Adipose tissue (tissue), 3 donors: ENCODE measurements around the gene ACTL7B. TPM values are rescaled to one million over a fixed set of nuclear protein-coding genes. Genes with fewer than 3 reads are reported as not detected.
"Not testable (repeated sequence)": the region's sequence is repeated elsewhere in the genome, so short reads cannot be mapped to it uniquely, and the experiment has no call there.

Source experiments
- H3K27ac ChIP-seq: one replicate; pipeline ENCODE4 v1.5.1; 2013; ENCODE audit warnings: low read depth, low read length
- WGBS, 3 donors: extraction: QIAGEN DNeasy Blood & Tissue Kit; methylation state at CpG; one replicate each; pipeline ENCODE4 v1.1.7; 2013; 5-methylcytosine and 5-hydroxymethylcytosine counted together
- polyA plus RNA-seq, 3 donors: library from polyadenylated mRNA; stranded (reverse); fragments of 200-250 nt; gene quantifications; one replicate each; pipeline ENCODE4 v1.2.3, GENCODE V29; 2013
- donor health status: healthy with polysubstance abuse.
- donor health status: Bipolar disorder and iron deficiency.
- donor health status: healthy.

The ACTL7B gene
- polyA plus RNA-seq, result not detected

DNA sequence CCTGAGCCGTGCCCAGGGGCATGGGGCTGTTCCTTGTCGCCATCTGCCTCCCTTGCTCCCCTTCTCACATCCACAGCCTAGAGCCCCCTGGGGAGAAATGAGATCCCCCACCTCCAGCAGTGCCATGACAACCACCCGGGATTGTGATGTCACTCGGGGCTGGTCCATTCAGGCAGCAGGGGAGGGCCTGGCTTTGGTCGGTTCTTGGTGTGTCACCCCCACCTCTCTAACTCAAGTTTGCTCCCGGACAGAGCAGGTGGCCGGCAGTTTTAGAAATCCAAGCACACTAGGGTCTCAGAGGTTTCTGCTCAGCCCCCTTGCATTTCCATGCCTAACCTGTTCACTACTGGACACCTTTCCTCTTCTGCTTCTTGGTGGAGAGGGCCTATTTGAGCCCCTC, at the start of gene ACTL7B:
Gene ACTL7B, minus strand, starts transcription at position 99 of the 400 bp plus-strand sequence. Its CDS starts 56 bp downstream, at position 43.
- no peak within 1 kb of the TSS for H3K27ac ChIP-seq
- 67 to 90% (median 80%) methylated on average over 7 of the region's 7 CpGs for WGBS, 3 donors

DNA sequence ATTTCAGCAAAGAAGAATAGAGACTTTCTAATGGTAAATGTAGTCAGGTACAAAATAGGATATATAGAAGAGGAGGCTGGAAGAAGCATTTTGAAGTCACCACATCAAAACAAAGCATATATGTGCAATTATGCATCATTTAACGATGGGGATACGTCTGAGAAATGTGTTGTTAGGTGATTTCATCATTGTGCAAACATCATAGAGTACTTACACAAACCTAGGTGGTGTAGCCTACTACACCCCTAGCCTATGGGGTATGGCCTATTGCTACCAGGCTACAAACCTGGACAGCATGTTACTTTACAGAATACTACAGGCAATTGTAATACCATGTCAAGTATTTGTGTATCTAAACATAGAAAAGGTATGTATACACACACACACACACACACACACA, 49.7 kb upstream of the ACTL7B start:
- no peak overlapping the region for H3K27ac ChIP-seq
- WGBS, 3 donors, result 53 to 94% (median 92%) methylated on average over 2 of the region's 2 CpGs

DNA sequence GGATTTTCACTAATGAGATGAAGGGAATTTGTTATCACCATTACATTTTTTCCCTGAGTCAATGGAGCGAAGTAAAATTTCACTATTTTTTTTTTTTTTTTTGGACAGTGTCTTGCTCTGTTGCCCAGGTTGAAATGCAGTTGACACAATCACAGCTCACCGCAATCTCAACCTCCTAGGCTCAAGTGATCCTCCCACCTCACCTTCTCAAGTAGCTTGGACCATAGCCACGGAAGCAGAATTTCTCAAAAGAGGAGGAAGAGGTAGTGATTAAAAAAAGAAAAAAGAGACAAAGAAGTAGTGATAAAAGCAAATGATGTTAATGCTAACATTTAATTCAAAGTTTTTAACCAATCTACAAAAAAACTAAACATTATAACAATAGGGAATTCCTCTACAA, 48.4 kb upstream of the ACTL7B start:
- H3K27ac ChIP-seq, result no peak overlapping the region
- WGBS, 3 donors, result 94 to 97% (median 95%) methylated on average over 3 of the region's 3 CpGs

- no peak overlapping the region for H3K27ac ChIP-seq
- 70 to 83% (median 79%) methylated on average over 2 of the region's 2 CpGs for WGBS, 3 donors
Observed at GRCh38 chr9:108903420-108904103, 47.8 kb upstream of the ACTL7B start.

- WGBS, 3 donors, result 86 to 95% (median 93%) methylated on average over 5 of the region's 5 CpGs
- no peak overlapping the region for H3K27ac ChIP-seq
Observed at GRCh38 chr9:108900176-108900575, 44.4 kb upstream of the ACTL7B start.

- 92 to 95% (median 93%) methylated on average over 8 of the region's 8 CpGs for WGBS, 3 donors
Observed at GRCh38 chr9:108899023-108899695, 43.4 kb upstream of the ACTL7B start.

DNA sequence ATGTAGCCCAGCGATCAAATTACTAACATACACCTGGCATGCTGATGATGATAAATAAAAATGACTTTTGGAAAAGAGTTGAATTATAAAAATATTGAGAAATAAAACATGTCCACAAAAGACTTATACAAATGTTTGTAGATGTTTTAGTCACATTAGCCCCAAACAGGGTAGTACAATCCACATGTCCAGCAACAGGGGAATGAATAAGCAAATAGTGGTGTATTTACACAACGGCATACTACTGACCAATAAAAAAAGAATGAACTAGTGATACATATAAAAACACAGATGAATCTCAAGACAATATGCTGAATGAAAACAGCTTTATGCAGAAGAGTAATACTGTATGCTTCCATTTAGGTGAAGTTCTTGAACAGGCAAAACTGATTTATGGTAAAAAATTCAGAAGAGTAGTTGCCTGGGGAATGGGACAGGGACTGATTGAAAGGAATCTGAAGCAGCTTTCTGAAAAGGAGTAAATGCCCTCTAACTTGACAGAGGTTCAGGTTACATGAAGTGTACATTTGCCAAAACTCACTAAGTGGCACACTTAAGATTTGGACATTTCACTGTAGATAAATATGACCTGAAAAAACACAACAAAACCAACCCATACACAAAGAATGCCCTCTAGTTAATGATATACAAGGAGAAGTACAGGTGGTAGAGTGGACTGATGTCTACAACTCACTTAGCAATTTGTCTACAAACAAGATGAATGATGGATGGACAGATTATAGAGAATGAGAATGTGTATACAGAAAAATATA, 41.7 kb upstream of the ACTL7B start:
- WGBS, 3 donors, result 92 to 96% (median 94%) methylated on average over 2 of the region's 2 CpGs
- H3K27ac ChIP-seq, result no peak overlapping the region

More at GRCh38 chr9:108899023-108899695, 43.4 kb upstream of the ACTL7B start:
- not testable (repeated sequence) for H3K27ac ChIP-seq

DNA sequence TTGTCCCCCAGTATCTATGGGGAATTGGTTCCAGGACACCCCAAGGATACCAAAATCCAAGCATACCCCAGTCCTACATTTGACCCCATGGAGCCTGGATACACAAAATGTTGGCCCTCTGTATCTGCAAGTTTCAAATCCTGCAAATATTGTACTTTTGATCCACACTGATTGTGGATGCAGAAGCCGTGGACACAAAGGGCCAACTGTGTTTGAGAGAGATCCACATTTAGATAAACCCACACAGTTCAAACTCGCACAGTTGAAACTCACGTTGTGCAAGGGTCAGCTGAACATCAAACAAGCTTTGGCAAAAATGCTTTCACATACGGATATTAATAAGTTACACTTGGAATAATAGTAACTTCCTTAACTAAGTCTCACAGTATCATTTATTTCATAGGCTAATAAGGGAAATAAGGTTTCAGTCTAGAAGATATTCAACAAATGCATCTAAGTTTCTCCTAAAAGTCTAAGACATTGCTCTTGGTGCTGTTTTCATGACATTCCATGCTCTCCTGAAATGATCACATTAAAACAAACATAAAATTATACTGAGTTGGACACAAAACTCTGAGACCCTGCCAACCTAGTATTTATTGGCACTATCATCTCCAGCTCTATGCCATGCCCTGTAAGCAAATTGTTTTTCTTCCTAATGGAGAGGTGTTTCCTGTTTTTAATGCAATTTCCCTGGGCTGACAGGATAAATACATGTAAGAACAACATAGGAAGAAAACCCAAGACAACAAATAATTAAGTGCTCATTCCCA, 38.6 kb upstream of the ACTL7B start:
- H3K27ac ChIP-seq, result no peak overlapping the region
- 70 to 93% (median 92%) methylated on average over 4 of the region's 4 CpGs for WGBS, 3 donors

GRCh38 chr9:108889649-108890067, 33.9 kb upstream of the ACTL7B start:
- H3K27ac ChIP-seq, result no peak overlapping the region
- WGBS, 3 donors, result 74 to 92% (median 89%) methylated on average over 4 of the region's 4 CpGs

DNA sequence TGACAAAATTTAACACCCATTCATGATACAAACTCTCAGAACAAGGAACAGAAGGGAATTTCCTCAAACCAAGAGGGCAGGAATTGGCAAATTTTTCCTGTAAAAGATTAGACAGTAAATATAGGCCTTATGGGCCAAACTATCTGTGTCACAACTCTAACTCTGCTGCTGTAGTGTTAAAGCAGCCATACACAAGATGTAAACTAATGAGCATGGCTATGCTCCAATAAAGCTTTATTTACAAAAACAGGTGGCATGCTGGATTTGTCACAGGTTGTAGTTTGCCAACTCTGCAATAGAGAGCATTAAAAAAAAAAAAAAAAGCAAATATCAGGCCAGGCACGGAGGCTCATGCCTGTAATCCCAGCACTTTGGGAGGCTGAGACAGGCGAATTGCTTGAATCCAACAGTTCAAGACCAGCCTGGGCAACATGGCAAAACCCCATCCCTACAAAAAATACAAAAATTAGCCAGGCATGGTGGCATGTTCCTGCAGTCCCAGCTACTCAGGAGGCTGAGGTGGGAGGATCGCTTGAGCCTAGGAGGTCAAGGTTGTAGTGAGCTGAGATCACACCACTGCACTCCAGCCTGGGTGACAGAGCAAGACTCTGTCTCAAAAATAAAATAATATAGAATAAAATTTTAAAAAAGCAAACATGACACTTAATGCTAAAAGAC, 30.9 kb upstream of the ACTL7B start:
- WGBS, 3 donors, result 75 to 97% (median 88%) methylated on average over 3 of the region's 3 CpGs

DNA sequence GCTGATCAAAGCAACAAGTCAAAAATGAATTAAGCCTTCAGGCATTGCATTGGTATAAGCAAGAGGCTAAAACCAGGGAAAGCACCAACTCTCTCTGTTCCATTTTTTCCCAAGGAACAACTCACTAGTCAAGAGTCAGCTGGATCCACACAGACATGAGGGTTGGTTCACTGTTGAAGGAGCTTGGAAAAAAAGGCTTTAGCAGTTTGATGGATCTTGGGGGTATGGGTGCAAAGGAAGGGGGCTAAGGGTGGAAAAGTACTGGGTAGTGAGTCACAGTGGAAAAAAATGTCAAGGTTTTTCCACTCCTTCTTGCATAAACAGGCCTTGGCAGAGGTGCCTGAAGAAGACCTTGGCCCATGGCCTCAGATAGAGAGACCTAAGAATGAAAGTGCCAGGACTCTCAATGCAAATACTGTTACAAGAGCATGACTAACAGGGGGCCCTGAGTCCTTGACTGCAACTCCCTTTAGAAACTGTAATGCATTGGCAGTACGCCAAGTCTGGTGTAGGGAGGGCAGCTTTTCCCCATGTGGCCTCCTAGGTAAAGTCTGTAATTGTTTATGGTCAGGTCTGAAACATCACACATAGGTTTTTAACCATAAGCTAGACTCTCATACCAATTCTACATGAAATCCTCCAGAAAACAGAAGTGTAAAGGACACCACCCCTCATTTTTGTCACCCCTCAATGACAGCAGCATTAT, 30.0 kb upstream of the ACTL7B start:
- WGBS, 3 donors, result 36 to 71% (median 68%) methylated on average over 1 of the region's 1 CpG
- no peak overlapping the region for H3K27ac ChIP-seq

More for the DNA sequence above, 30.9 kb upstream of the ACTL7B start:
- not testable (repeated sequence) for H3K27ac ChIP-seq

- H3K27ac ChIP-seq, result no peak overlapping the region
Observed at GRCh38 chr9:108884701-108885100, 28.9 kb upstream of the ACTL7B start.

DNA sequence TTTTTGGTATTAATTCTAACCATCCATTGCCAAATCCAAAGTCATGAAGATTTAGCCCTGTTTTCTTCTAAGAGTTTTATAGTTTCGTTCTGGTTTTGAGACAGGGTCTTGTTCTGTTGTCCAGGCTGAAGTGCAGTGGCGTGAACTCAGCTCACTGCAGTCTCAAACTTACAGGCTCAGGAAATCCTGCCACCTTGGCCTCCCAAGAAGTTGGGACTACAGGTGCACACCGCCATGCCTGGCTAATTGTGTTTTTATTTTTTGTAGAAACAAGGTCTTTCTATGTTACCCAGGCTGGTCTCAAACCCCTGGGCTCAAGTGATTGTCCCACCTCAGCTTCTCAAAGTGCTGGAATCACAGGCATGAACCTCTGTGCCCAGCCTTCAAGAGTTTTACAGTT, 27.3 kb upstream of the ACTL7B start:
- WGBS, 3 donors, result 94 to 99% (median 97%) methylated on average over 3 of the region's 3 CpGs

More at GRCh38 chr9:108884701-108885100, 28.9 kb upstream of the ACTL7B start:
- 78 to 91% (median 80%) methylated on average over 3 of the region's 3 CpGs for WGBS, 3 donors

GRCh38 chr9:108882052-108882888, 26.5 kb upstream of the ACTL7B start:
- WGBS, 3 donors, result 96 to 99% (median 96%) methylated on average over 6 of the region's 6 CpGs
- H3K27ac ChIP-seq, result no peak overlapping the region

More for the DNA sequence above, 27.3 kb upstream of the ACTL7B start:
- H3K27ac ChIP-seq, result no peak overlapping the region

DNA sequence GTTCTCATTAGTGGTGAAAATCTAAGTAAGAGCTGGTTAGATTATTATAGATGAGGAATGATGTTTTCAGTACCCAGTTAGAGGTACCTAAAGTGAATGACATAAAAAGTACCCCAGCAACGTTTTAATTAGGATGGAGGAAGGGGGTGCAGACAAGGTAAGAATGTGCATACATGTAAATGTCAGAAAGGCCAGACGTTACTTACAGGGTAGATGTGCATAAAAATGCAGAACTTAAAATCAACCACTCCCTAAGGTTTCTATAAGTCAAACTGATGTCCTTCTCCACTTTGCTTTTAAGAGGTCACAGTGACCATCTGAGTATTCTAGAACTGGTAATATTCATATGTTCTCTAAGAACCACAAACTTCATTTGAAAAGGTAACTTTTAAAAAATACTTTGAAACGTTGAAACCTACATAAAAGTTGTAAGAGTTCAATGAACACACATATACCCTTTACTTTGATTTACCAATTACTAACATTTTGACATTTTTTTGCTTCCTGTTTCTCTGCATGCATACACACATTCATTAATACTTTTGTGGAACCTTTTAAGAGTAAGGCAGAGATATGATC, 25.0 kb upstream of the ACTL7B start:
- WGBS, 3 donors, result 62 to 78% (median 76%) methylated on average over 3 of the region's 3 CpGs
- no peak overlapping the region for H3K27ac ChIP-seq

DNA sequence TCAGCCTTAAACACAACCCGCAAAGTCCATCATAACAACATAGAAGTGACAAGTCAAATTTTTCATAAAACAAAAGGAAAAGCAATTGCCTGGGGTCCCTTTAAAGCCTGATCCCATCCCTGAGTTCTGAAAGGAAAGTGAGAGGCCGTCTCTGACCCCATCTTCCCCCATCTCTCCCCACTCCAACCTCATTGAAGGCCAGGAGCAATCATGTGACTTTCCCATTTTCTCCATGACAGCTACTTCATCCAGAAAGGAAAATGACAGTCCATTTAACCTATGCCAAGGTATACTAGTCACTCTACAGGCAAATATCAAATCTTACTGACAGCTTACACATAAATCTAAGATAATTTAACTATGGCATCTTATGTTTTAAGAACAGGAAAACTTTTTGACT, 21.7 kb upstream of the ACTL7B start:
- no peak overlapping the region for H3K27ac ChIP-seq
- WGBS, 3 donors, result 90 to 98% (median 92%) methylated on average over 2 of the region's 2 CpGs
